HG03442 (cell line): ENCODE measurements around the gene MINDY4.
"Not testable (repeated sequence)": the region's sequence is repeated elsewhere in the genome, so short reads cannot be mapped to it uniquely, and the experiment has no call there.

Experiments used
- ATAC-seq: cut with Tn5 transposase; IDR thresholded peaks from one replicate; pipeline ENCODE4 v1.9.1; 2021; ENCODE audit warnings: mild to moderate bottlenecking, moderate library complexity; ENCODE audit not compliant: unreplicated experiment

Gene MINDY4

DNA sequence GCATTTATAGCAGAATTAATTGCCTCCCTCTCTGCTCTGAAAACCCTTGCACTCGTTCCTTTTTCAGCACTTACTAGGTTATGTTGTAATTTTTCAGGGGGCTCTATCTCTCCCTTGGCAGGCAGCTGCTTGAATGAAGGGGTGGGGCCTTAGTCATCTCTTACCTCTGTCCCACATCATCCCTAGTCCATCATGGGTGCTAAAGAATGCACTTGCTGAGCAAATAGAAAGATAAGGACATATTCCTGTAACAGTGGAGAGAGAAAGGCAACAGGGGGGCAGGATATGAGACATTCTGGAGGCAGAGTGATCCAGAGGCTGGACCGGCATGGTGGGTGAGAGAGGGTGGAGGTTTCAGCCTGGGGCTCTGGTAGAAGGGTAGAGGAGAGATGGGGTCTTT lies 60.0 kb downstream of the MINDY4 start:
- no peak for ATAC-seq

DNA sequence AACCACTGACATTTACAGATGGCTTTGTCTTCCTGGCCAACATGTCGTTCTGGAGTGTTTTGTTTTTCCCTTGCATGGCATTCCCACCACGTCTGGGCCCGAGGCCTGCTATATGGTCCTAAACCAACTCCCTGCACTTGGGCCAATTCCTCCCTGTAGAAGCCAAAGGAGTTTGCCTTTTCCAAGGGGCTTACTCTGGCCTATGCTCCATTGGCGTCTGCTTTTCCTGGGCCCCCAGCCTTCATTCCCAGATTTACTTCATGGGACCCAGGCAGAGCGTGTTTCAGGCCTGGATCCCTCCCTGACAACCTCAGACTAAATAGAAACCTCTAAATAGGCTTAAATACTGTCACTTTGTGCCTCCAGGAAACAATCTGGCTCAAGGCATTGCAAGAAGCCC lies 60.7 kb downstream of the MINDY4 start:
- no peak for ATAC-seq

GRCh38 chr7:30834017-30834674 lies 62.9 kb downstream of the MINDY4 start:
- not testable (repeated sequence) for ATAC-seq

DNA sequence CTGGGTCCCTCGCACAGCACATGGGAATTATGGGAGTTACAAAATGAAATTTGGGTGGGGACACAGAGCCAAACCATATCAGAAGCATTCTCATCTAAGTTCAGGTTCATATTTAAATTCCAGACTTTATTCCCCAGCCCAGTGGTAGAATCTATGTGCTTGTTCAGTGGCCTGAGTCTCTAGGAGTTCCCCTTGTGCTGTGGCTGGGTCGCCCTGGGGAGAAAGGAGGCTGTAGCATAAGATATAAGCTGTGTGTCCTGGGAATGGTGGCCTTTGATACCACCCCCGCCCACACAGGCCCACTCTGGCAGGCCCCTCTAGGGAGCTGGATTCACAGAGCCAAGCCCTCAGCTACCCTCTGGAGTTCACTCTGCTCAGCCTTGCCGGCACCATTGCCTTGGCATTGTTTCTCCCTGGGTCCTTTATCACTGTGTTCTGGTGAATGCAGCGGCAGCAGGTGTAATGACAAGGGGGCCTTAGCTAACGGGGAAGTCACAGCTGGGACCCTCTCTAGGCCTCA lies 64.2 kb downstream of the MINDY4 start:
- ATAC-seq = no peak

- no peak for ATAC-seq
Measured at GRCh38 chr7:30836991-30837390, 65.8 kb downstream of the MINDY4 start.

- no peak for ATAC-seq
Measured at GRCh38 chr7:30837581-30837980, 66.4 kb downstream of the MINDY4 start.

- no peak for ATAC-seq
Measured at GRCh38 chr7:30838008-30838407, 66.8 kb downstream of the MINDY4 start.

DNA sequence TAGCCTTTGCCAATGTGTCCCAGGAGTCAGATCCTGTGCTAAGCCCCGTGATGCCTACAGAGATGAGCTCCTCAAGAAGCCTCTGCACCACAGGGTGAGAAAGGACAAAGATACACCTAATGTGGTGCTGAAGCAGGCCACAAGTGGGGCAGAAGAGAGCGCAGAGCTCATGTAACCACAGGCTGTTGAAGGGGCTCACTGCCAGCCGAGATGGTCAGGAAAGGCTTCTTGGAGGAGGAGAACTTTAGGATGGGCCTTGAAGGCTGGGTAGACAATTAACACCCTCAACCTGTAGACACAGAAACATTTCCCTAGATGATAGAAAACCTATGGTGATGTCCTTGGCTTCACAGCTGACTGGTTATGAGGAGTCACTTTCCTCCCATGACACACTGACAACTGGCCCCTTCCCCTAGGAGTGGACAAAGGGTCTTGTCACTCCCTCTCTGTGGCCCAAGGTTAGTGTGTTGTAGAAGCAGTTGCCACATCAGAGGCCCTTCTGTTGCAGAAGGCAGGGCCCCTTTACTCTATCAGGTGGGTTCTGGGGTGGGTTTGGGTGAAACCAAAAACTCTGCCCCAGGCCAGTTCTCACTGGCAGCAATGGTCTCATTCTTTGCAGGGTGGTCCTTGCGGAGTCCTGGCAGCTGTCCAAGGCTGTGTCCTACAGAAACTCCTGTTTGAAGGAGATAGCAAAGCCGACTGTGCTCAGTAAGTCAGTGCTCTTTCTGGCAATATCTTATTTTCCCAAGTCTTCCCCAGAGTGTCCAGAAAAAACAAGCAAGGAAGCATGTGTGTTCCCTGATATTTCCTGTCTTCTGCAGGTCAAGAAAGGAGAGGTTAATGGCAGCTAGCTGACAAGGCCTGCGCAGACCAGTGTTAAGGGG lies 69.2 kb downstream of the MINDY4 start:
- ATAC-seq = no peak

GRCh38 chr7:30841025-30841735 lies 70.0 kb downstream of the MINDY4 start:
- no peak for ATAC-seq

DNA sequence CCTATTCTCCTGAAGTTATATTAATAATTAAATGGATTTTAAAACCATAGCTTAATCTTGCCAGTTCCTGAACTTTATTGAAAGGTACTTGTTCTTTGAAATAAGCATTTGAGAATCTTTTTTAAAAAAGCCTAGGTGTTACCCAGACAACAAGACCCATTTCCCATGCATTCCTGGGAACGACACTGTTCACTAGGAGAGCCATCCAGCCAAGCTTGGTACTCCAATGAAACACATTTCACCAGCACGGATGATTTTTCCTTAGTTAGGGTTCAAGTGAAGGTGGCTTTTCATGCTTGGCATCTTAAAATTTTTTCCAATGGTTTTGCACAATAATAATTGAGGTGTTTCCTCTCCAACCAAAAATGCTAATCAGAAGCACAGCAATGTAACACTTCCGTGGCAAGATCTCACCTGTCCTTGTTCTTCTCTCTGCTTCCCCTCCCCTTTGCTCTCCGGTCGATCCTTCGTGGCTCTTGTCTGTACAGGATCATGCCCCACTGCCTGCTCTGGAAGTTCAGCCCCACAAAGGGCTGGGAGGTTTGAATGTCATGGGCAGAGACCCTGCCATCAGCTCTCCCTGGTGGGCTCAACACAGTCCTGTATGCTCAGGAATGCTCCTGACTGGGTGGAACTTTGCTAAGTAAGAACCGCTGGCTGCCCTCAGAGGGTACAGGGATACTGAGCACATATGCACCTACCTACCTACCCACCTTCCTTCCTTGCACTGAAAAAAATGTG lies 70.8 kb downstream of the MINDY4 start:
- ATAC-seq = no peak

DNA sequence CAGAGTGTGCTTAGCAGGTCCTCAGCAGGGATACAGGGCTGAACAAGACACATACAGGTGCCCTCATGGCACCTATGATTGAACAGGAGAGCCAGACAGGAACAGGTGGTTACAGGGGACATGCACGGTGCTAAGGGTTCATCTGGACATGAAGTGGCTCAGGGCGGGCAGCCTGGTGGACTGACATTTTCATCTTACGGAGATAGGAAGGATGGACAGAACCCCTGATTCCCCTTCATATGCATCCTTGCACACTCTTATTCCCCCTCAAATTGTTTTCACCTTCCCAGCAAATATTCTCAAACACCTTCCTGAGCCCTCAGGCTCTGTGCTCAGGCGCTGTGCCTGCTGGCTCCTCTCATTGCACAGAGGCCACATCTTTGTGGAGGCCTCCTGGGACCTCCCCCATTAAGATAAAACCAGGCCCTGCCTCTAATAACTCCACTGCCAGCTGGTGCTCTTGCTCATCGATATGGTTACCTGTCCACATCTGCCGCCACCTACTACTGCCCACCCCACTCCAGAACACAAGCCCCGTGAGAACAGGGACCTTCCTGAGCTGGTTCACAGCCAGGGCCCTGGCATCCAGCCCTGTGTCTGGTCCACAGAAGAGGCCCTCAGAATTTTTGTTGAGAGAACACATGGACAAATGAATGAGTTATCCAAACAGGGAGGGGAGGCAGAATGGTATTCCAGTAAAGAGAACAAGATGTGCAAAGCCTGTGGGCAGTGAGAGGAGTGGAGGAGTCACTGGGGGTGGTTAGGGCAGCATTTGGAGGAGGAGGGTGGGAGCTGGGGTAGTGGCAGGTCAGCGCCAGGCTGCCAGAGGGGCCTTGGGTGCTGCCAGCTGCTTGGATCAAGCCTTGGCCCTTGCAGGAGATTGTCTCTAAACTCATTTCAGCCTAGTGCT lies 71.6 kb downstream of the MINDY4 start:
- ATAC-seq = no peak

- ATAC-seq = no peak
Measured at GRCh38 chr7:30843741-30844482, 72.7 kb downstream of the MINDY4 start.

DNA sequence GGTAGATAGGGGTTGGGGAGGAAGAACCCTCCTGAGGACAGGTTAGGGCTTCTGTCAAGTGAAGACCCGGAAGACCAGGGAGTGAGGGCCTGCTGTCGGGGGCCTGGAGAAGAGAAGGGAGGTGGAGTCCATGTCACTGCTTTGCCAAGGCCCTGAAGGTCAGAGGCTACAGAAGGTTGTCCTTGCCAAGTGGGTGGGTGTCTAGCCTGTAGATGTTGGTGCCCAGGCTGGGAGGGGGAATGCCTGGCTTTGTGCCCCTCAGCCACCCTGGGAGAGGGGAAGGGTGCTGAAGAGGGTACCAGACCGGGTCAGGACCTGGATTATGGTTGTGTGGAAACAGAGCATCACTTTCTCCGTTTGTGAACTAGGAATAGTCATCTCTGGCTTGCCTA lies 73.3 kb downstream of the MINDY4 start:
- ATAC-seq = no peak

- no peak for ATAC-seq
Measured at GRCh38 chr7:30844916-30845315, 73.7 kb downstream of the MINDY4 start.

GRCh38 chr7:30845426-30846135 lies 74.4 kb downstream of the MINDY4 start:
- ATAC-seq = no peak

- no peak for ATAC-seq
Measured at GRCh38 chr7:30846378-30846777, 75.2 kb downstream of the MINDY4 start.

DNA sequence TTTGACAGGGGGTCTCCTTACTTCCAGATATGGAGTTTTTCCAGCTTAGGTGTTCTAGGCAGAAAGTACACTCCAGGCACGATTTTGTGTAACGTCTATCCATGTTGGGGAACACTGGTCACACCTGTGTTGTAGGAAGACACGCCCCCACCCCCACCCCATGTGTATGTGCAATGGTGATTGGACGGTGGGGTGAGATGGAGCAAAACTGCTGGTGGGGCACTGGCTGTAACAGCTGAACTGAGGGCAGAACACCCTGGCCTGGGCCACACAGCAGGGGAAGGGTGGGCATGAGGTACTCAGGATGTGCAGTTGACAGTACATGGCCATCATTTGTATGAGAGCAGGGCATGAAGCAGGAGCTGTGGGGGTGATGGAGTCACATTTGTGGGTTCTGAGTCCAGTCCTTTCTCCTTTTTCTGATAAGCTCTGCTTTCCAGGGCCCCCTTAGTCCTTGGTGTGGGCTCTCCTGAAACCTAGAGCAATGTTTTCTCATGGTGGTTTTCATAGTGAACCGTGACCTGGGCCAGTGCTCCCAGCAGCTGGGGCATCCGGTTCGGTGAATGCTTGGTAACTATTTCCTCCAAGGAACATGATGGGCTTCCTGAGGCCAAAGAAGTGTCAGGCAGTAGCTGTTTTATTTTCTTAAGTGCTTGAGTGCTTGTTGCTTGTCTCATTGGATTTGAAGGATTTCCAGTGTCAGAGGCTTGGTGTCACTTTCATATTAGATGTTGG lies 77.1 kb downstream of the MINDY4 start:
- ATAC-seq = no peak

DNA sequence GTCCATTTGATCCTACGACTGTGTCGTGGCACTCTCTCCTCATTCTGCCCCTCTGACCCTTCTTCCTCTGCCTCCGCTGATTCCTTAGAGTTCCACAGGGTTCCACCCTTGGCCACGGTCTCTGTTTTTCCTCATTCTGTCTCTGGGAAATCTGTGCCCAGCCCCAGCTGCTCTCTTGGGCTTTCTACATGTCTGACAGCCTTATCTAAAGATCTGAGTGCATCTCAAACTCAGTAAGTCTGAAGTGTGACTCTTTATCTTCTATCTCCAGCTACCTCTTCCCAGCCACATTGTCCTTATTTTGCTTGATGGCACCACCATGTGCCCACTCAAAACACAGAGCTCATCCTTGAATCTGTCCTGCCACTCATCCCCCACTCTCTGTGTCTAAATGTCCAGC lies 78.3 kb downstream of the MINDY4 start:
- no peak for ATAC-seq
